Chondrocyte (in vitro differentiated cells): Measurements from ENCODE around the gene PAK2. TPM values are rescaled to one million over a fixed set of nuclear protein-coding genes. Genes with fewer than 3 reads are reported as not detected.
"Not testable (repeated sequence)": the region's sequence is repeated elsewhere in the genome, so short reads cannot be mapped to it uniquely, and the experiment has no call there.

Experiments
- DNase-seq: peaks from one replicate; pipeline ENCODE4 v3.0.0; 2021; ENCODE audit warnings: mixed read lengths, low spot score
- H3K27ac Mint-ChIP-seq: one replicate; pipeline ENCODE4 v1.8.0; 2021; ENCODE audit warnings: mild to moderate bottlenecking, moderate library complexity, mixed read lengths; ENCODE audit not compliant: unreplicated experiment
- H3K27me3 Mint-ChIP-seq: 2 replicates; pipeline ENCODE4 v1.8.0; 2021; ENCODE audit warnings: low read depth, mixed read lengths
- H3K36me3 Mint-ChIP-seq: 2 replicates; pipeline ENCODE4 v1.8.0; 2021; ENCODE audit warnings: low read depth, mixed read lengths
- H3K4me1 Mint-ChIP-seq: 2 replicates; pipeline ENCODE4 v1.8.0; 2021; ENCODE audit warnings: low read depth, mild to moderate bottlenecking, mixed read lengths
- H3K4me3 Mint-ChIP-seq: one replicate; pipeline ENCODE4 v1.8.0; 2021; ENCODE audit warnings: mild to moderate bottlenecking, moderate library complexity, mixed read lengths; ENCODE audit not compliant: unreplicated experiment
- H3K9me3 Mint-ChIP-seq: 2 replicates; pipeline ENCODE4 v1.8.0; 2021; ENCODE audit warnings: low read depth, mixed read lengths
- CTCF ChIP-seq: fragments of 200-600 bp; sonication (generic); IDR thresholded peaks from 2 replicates; pipeline ENCODE4 v1.5.0; 2021; ENCODE audit warnings: antibody characterized with exemption, mild to moderate bottlenecking, moderate library complexity
- total RNA-seq: library from RNA; stranded (reverse); gene quantifications from 3 replicates; pipeline ENCODE4 v1.2.1, GENCODE V29; 2021

PAK2 gene
- total RNA-seq, 1 donor from 2014 or later: 90.3 TPM

- Mint-ChIP-seq H3K9me3 (no peaks in the 10 kb centered on the region), H3K4me1 (peaks cover 21% of the 10 kb centered on the region), H3K36me3 (no peaks in the 10 kb centered on the region), H3K27ac (peak overlapping the region; percentile 74), H3K4me3 (peak overlapping the region; percentile 75), H3K27me3 (no peaks in the 10 kb centered on the region)
- no peak for TF ChIP-seq CTCF
- DNase-seq: no peak
These were observed 26.9 kb upstream of the PAK2 start for GRCh38 chr3:196712514-196713413.

GRCh38 chr3:196717162-196717561, 22.5 kb upstream of the PAK2 start:
- peaks cover 13% of the 10 kb centered on the region for H3K4me1 Mint-ChIP-seq
- not testable (repeated sequence) for H3K4me3 Mint-ChIP-seq, DNase-seq, H3K27ac Mint-ChIP-seq, H3K27me3 Mint-ChIP-seq
- H3K9me3 Mint-ChIP-seq: peaks cover 14% of the 10 kb centered on the region
- H3K36me3 Mint-ChIP-seq: peaks cover 15% of the 10 kb centered on the region

- H3K4me3 Mint-ChIP-seq: no peak overlapping the region
- DNase-seq: no peak
- H3K36me3 Mint-ChIP-seq: peaks cover 21% of the 10 kb centered on the region
- no peak overlapping the region for H3K27ac Mint-ChIP-seq
- no peaks in the 10 kb centered on the region for H3K27me3 Mint-ChIP-seq
- no peaks in the 10 kb centered on the region for H3K4me1 Mint-ChIP-seq
- H3K9me3 Mint-ChIP-seq: peaks cover 14% of the 10 kb centered on the region
- no peak for TF ChIP-seq CTCF
These were observed 18.6 kb upstream of the PAK2 start for GRCh38 chr3:196721097-196721496.

GRCh38 chr3:196726788-196727675, 12.6 kb upstream of the PAK2 start:
- H3K4me3 Mint-ChIP-seq: no peak overlapping the region
- peaks cover 13% of the 10 kb centered on the region for H3K36me3 Mint-ChIP-seq
- no peaks in the 10 kb centered on the region for H3K9me3 Mint-ChIP-seq
- peaks cover 7% of the 10 kb centered on the region for H3K4me1 Mint-ChIP-seq
- no peak for DNase-seq
- peak overlapping the region; percentile 58 for H3K27ac Mint-ChIP-seq
- H3K27me3 Mint-ChIP-seq: no peaks in the 10 kb centered on the region
- TF ChIP-seq CTCF: no peak

- Mint-ChIP-seq H3K9me3 (peaks cover 4% of the 10 kb centered on the region), H3K4me1 (peaks cover 7% of the 10 kb centered on the region), H3K27ac (no peak overlapping the region), H3K36me3 (peaks cover 10% of the 10 kb centered on the region), H3K27me3 (no peaks in the 10 kb centered on the region), H3K4me3 (no peak overlapping the region)
- no peak for TF ChIP-seq CTCF
- no peak for DNase-seq
These were observed 3.9 kb upstream of the PAK2 start for GRCh38 chr3:196735751-196736150.
